CD4-positive, alpha-beta memory T cell (primary cell): ENCODE data around the gene TMC4. TPM values are rescaled to one million over a fixed set of nuclear protein-coding genes. Genes with fewer than 3 reads are reported as not detected.
A peak's percentile ranks its signal among the peaks of the same experiment; 100 is the strongest.

ENCODE experiments used
- CTCF ChIA-PET: fragments of 350-600 bp; sonication (Branson Sonifier 250); formaldehyde crosslinking; loops from one replicate; lab custom pipeline; 2021; ENCODE audit warnings: inconsistent platforms; ENCODE audit not compliant: partially characterized antibody; lab: Charles Lee
- POLR2A ChIA-PET: fragments of 350-600 bp; sonication (Branson Sonifier 250); formaldehyde crosslinking; loops from one replicate; lab custom pipeline; 2021; ENCODE audit not compliant: partially characterized antibody; lab: Charles Lee
- DNase-seq, 5 donors: peaks; one replicate each; pipeline versions ENCODE4 v3.0.0 to v3.0.0-alpha.2; 2020 to 2022; ENCODE audit warnings: mixed read lengths in 1 of 5
- H3K27ac ChIP-seq: one replicate; pipeline ENCODE4 v1.7.0; 2013; ENCODE audit warnings: low read depth, low read length
- H3K27me3 ChIP-seq: 2 replicates; pipeline ENCODE4 v1.7.0; 2013; ENCODE audit warnings: mild to moderate bottlenecking, low read length, moderate library complexity; ENCODE audit not compliant: insufficient read depth
- H3K36me3 ChIP-seq: 2 replicates; pipeline ENCODE4 v1.7.0; 2013; ENCODE audit warnings: mild to moderate bottlenecking, low read length, moderate library complexity; ENCODE audit not compliant: insufficient read depth
- H3K4me1 ChIP-seq: 2 replicates; pipeline ENCODE4 v1.7.0; 2013; ENCODE audit warnings: mild to moderate bottlenecking, low read length, moderate library complexity; ENCODE audit not compliant: insufficient read depth
- H3K4me3 ChIP-seq, 2 donors: one replicate each; pipeline ENCODE4 v1.7.0; 2013; ENCODE audit warnings: low read length in 2 of 2, mild to moderate bottlenecking in 1 of 2
- H3K9me3 ChIP-seq, 2 donors: one replicate each; pipeline ENCODE4 v1.7.0; 2013; ENCODE audit warnings: low read length in 2 of 2, control low read depth in 1 of 2; ENCODE audit not compliant: control insufficient read depth in 1 of 2
- H3K27ac Mint-ChIP-seq, 7 donors: one replicate each; pipeline ENCODE4 v1.8.0; 2020 to 2021; ENCODE audit warnings: mixed read lengths in 7 of 7, mild to moderate bottlenecking in 6 of 7, inconsistent platforms in 3 of 7, moderate library complexity in 3 of 7
- H3K27me3 Mint-ChIP-seq, 2 donors: one replicate each; pipeline ENCODE4 v1.8.0; 2020 to 2021; ENCODE audit warnings: mixed read lengths in 2 of 2
- H3K36me3 Mint-ChIP-seq, 2 donors: one replicate each; pipeline ENCODE4 v1.8.0; 2020 to 2021; ENCODE audit warnings: mixed read lengths in 2 of 2, inconsistent platforms in 1 of 2, mild to moderate bottlenecking in 1 of 2
- H3K4me1 Mint-ChIP-seq, 4 donors: one replicate each; pipeline ENCODE4 v1.8.0; 2020 to 2021; ENCODE audit warnings: mixed read lengths in 4 of 4, mild to moderate bottlenecking in 1 of 4
- H3K4me3 Mint-ChIP-seq, 8 donors: one replicate each; pipeline ENCODE4 v1.8.0; 2020 to 2021; ENCODE audit warnings: mixed read lengths in 8 of 8, mild to moderate bottlenecking in 7 of 8, moderate library complexity in 6 of 8, inconsistent platforms in 3 of 8
- H3K9me3 Mint-ChIP-seq, 8 donors: one replicate each; pipeline ENCODE4 v1.8.0; 2020 to 2021; ENCODE audit warnings: mixed read lengths in 8 of 8, mild to moderate bottlenecking in 5 of 8, inconsistent platforms in 3 of 8, moderate library complexity in 1 of 8
- intact Hi-C: fragments of 100-400 bp; cut with micrococcal nuclease; formaldehyde crosslinking; loops from one replicate; pipeline ENCODE4 v1.15.1; 2023
- polyA plus RNA-seq, 2 donors: library from polyadenylated mRNA; unstranded; fragments of 300-500 nt; fragmentation: Illumina TruSeq; gene quantifications; one replicate each; pipeline ENCODE4 v1.2.3, GENCODE V29; 2021
- total RNA-seq, 2 experiments: library from RNA; stranded (reverse); gene quantifications; one replicate each; pipeline ENCODE4 v1.2.3, GENCODE V29; 2021

The TMC4 gene
- total and polyA plus RNA-seq, 4 experiments from 2014 or later, result 0.61 to 3.3 (median 0.91) TPM

- H3K4me3 Mint-ChIP-seq, result no peak overlapping the region
- no peak overlapping the region for H3K4me3 ChIP-seq
- no peaks in the 10 kb centered on the region for H3K27me3 ChIP-seq
- H3K9me3 Mint-ChIP-seq, result no peaks in the 10 kb centered on the region
- H3K36me3 Mint-ChIP-seq, result peaks cover 50 to 80% of the 10 kb centered on the region in 2 donors
- peaks cover 4 to 21% (median 11%) of the 10 kb centered on the region in 4 donors for H3K4me1 Mint-ChIP-seq
- H3K27me3 Mint-ChIP-seq, result no peaks in the 10 kb centered on the region
- CTCF ChIA-PET, result no interaction called here
- H3K27ac Mint-ChIP-seq, result peak overlapping the region in 1 of 7 donors; percentile 10
- POLR2A ChIA-PET, result interaction anchor here (2.7 kb wide), 1 partner anchor 13 kb away, joined by 15 read pairs; the partner anchor contains the start of gene LENG1
- no peaks in the 10 kb centered on the region for H3K9me3 ChIP-seq
- no peak for DNase-seq
- H3K36me3 ChIP-seq, result peaks cover 92% of the 10 kb centered on the region
- intact Hi-C loops, result no loop called here
- H3K4me1 ChIP-seq, result peaks cover 13% of the 10 kb centered on the region
- H3K27ac ChIP-seq, result no peak overlapping the region
Observed at GRCh38 chr19:54145541-54146158, 27.3 kb downstream of the TMC4 start.

DNA sequence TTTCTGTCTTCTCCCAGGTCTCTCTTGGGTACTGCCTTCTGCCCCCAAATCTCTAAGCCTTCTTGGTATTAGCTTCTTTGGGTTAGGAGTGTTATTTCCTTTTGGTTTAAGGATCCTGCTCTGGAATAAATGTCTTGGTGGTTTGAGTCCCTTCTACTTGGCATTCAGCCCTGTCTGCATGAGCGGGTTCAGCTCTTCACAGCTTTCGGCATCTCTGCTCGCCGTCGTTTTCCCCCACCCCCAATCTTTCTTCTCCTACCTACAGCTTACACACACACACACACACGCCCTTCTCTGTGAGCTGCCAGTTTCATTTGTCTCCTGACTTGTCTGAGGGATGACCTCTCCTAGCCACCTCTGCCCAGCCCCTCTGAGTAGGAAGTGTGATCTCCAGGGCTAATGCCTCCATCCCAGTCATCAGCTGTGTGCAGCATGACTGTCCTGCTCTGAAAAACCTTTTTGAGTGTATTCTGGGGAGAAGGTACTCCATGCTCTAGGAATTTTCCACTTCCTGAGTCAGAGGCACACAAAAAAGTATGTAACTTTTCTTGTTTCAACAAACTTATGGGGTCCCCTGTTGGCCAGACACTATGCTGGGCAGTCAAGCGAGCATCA lies 30.7 kb downstream of the TMC4 start:
- POLR2A ChIA-PET, result interaction anchor here (0.6 to 1.3 kb wide), 3 partner anchors 16 to 59 kb away, joined by 3 to 5 read pairs (median 3); partner anchors contain the start of gene MBOAT7
- H3K4me3 Mint-ChIP-seq, result no peak overlapping the region
- no peaks in the 10 kb centered on the region for H3K27me3 ChIP-seq

DNA sequence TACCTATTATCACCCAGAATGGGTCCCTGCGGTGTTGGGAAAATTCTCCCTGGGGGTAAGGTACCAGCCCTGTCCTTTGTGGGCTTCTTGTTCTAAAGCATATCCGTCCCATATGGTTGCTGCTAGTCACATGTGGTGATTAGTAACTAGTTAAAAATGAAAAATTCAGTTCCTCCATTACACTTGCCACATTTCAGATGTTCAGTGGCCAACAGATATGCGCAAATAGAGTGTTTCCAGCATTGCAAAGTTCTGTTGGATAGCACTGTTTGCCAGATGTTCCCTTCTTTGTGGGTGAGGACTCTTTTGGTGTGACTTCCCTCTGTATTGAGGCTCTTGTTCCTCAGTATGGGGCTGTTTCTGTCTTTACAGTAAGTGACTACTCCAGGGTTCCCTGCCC lies 31.6 kb downstream of the TMC4 start:
- no peaks in the 10 kb centered on the region for H3K9me3 Mint-ChIP-seq
- ChIA-PET POLR2A (interaction anchor here (1.3 kb wide), 1 partner anchor 60 kb away, joined by 3 read pairs; no protein-coding TSS in a partner anchor), CTCF (no interaction called here)
- peaks cover 24 to 45% (median 35%) of the 10 kb centered on the region in 4 donors for H3K4me1 Mint-ChIP-seq
- intact Hi-C loops, result no loop called here
- peaks cover 41% of the 10 kb centered on the region for H3K4me1 ChIP-seq
- no peak overlapping the region for H3K4me3 ChIP-seq
- no peak for DNase-seq
- peaks cover 61% of the 10 kb centered on the region for H3K36me3 ChIP-seq
- H3K4me3 Mint-ChIP-seq, result peak overlapping the region in 1 of 8 donors; percentile 21
- no peaks in the 10 kb centered on the region for H3K27me3 Mint-ChIP-seq
- peaks cover 32 to 58% of the 10 kb centered on the region in 2 donors for H3K36me3 Mint-ChIP-seq
- H3K27me3 ChIP-seq, result no peaks in the 10 kb centered on the region
- peak overlapping the region; percentile 5 for H3K27ac ChIP-seq
- no peaks in the 10 kb centered on the region for H3K9me3 ChIP-seq
- peak overlapping the region in 4 of 7 donors; percentile 7 to 79 (median 37) for H3K27ac Mint-ChIP-seq

More for the DNA sequence above, 30.7 kb downstream of the TMC4 start:
- Histone ChIP-seq H3K4me3 (no peak overlapping the region), H3K36me3 (peaks cover 70% of the 10 kb centered on the region), H3K27ac (no peak overlapping the region), H3K4me1 (peaks cover 37% of the 10 kb centered on the region), H3K9me3 (no peaks in the 10 kb centered on the region)
- CTCF ChIA-PET, result interaction anchor here (1.8 kb wide), 1 partner anchor 124 kb away, joined by 4 read pairs; no protein-coding TSS in a partner anchor
- no peaks in the 10 kb centered on the region for H3K9me3 Mint-ChIP-seq
- DNase-seq, result peak in 1 of 5 donors; percentile 1
- H3K4me1 Mint-ChIP-seq, result peaks cover 21 to 39% (median 28%) of the 10 kb centered on the region in 4 donors
- H3K27ac Mint-ChIP-seq, result peak overlapping the region in 6 of 7 donors; percentile 29 to 88 (median 48)
- H3K36me3 Mint-ChIP-seq, result peaks cover 39 to 67% of the 10 kb centered on the region in 2 donors
- H3K27me3 Mint-ChIP-seq, result no peaks in the 10 kb centered on the region
- intact Hi-C loops, result no loop called here

GRCh38 chr19:54138489-54139256 lies 34.3 kb downstream of the TMC4 start:
- Mint-ChIP-seq H3K36me3 (peaks cover 17 to 34% of the 10 kb centered on the region in 2 donors), H3K27me3 (no peaks in the 10 kb centered on the region), H3K4me3 (peak overlapping the region; percentile 83 to 92 (median 88)), H3K9me3 (no peaks in the 10 kb centered on the region), H3K4me1 (peaks cover 29 to 58% (median 44%) of the 10 kb centered on the region in 4 donors), H3K27ac (peak overlapping the region; percentile 89 to 94 (median 94))
- H3K36me3 ChIP-seq, result peaks cover 34% of the 10 kb centered on the region
- peaks cover 47% of the 10 kb centered on the region for H3K4me1 ChIP-seq
- H3K27me3 ChIP-seq, result no peaks in the 10 kb centered on the region
- ChIA-PET POLR2A (interaction anchor here (0.7 to 5.2 kb wide), 7 partner anchors 11 to 61 kb away, joined by 3 to 131 read pairs (median 46); partner anchors contain the start of genes LENG1, MBOAT7, NDUFA3 and PRPF31), CTCF (no interaction called here)
- intact Hi-C loops, result no loop called here
- H3K27ac ChIP-seq, result peak overlapping the region; percentile 91
- peak overlapping the region; percentile 36 to 73 for H3K4me3 ChIP-seq
- no peaks in the 10 kb centered on the region for H3K9me3 ChIP-seq
- DNase-seq, result peak in 1 of 5 donors; percentile 46

GRCh38 chr19:54137699-54138488 lies 35.1 kb downstream of the TMC4 start, which contains the start of gene CNOT3:
Gene CNOT3, plus strand, starts transcription at chr19:54137762. Its CDS starts 5,217 bp downstream, at chr19:54142979.
- H3K27me3 Mint-ChIP-seq, result no peaks in the 10 kb centered on the region
- peaks cover 9 to 26% of the 10 kb centered on the region in 2 donors for H3K36me3 Mint-ChIP-seq
- no peaks in the 10 kb centered on the region for H3K9me3 Mint-ChIP-seq
- ChIA-PET POLR2A (interaction anchor here (0.6 to 5.2 kb wide), 27 partner anchors 11 to 1269 kb away, joined by 3 to 131 read pairs (median 6); partner anchors contain the start of genes LENG1, LENG8, LENG9 and MBOAT7), CTCF (interaction anchor here (1.0 to 1.6 kb wide), 8 partner anchors 21 to 253 kb away, joined by 3 to 15 read pairs (median 5); partner anchors contain the start of genes LENG1, MBOAT7, PRPF31 and TFPT)
- H3K27me3 ChIP-seq, result no peaks in the 10 kb centered on the region
- H3K4me1 Mint-ChIP-seq, result peaks cover 29 to 58% (median 44%) of the 10 kb centered on the region in 4 donors
- peak within 1 kb of the TSS; percentile 73 to 87 for H3K4me3 ChIP-seq
- H3K9me3 ChIP-seq, result no peaks in the 10 kb centered on the region
- peaks cover 26% of the 10 kb centered on the region for H3K36me3 ChIP-seq
- peak within 1 kb of the TSS; percentile 91 for H3K27ac ChIP-seq
- intact Hi-C loops, result loop anchor here (1.0 kb wide), 5 partner anchors 21 to 271 kb away; partner anchors contain the start of genes LENG1, MYADM, NDUFA3 and PRPF31
- H3K4me3 Mint-ChIP-seq, result peak within 1 kb of the TSS; percentile 89 to 93 (median 90)
- peak within 1 kb of the TSS; percentile 91 to 94 (median 94) for H3K27ac Mint-ChIP-seq
- peaks cover 47% of the 10 kb centered on the region for H3K4me1 ChIP-seq
- peak in 3 of 5 donors; percentile 26 to 64 (median 32) for DNase-seq
